Measurements from ENCODE around the gene VAX1.

- TF ChIP-seq, protein P1, sequence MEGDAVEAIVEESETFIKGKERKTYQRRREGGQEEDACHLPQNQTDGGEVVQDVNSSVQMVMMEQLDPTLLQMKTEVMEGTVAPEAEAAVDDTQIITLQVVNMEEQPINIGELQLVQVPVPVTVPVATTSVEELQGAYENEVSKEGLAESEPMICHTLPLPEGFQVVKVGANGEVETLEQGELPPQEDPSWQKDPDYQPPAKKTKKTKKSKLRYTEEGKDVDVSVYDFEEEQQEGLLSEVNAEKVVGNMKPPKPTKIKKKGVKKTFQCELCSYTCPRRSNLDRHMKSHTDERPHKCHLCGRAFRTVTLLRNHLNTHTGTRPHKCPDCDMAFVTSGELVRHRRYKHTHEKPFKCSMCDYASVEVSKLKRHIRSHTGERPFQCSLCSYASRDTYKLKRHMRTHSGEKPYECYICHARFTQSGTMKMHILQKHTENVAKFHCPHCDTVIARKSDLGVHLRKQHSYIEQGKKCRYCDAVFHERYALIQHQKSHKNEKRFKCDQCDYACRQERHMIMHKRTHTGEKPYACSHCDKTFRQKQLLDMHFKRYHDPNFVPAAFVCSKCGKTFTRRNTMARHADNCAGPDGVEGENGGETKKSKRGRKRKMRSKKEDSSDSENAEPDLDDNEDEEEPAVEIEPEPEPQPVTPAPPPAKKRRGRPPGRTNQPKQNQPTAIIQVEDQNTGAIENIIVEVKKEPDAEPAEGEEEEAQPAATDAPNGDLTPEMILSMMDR (IDR thresholded peaks at IDR 0.05): no peak
- TF ChIP-seq CBFB (CRISPR knock-in tag; IDR thresholded peaks at IDR 0.05; ENCODE audit: low read depth) (no peak), MAX (CRISPR knock-in tag; IDR thresholded peaks at IDR 0.05) (no peak), ATF2 (CRISPR knock-in tag; IDR thresholded peaks at IDR 0.05; ENCODE audit: borderline replicate concordance, low read depth) (no peak), NR3C1 (CRISPR knock-in tag; conservative IDR thresholded peaks at IDR 0.05; ENCODE audit: low read depth) (no peak), CREM (CRISPR knock-in tag; IDR thresholded peaks at IDR 0.05) (no peak), GABPB1 (CRISPR knock-in tag; IDR thresholded peaks at IDR 0.05) (no peak), NFYB (CRISPR knock-in tag; conservative IDR thresholded peaks at IDR 0.05; ENCODE audit: low read depth) (no peak), SP1 (CRISPR knock-in tag; conservative IDR thresholded peaks at IDR 0.05) (no peak), TP53 (CRISPR knock-in tag; IDR thresholded peaks at IDR 0.05) (no peak), MYBL2 (CRISPR knock-in tag; IDR thresholded peaks at IDR 0.05) (no peak)
- TF ChIP-seq, protein P2, sequence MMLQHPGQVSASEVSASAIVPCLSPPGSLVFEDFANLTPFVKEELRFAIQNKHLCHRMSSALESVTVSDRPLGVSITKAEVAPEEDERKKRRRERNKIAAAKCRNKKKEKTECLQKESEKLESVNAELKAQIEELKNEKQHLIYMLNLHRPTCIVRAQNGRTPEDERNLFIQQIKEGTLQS (CRISPR knock-in tag; conservative IDR thresholded peaks at IDR 0.05): no peak
- TF ChIP-seq, protein P3, sequence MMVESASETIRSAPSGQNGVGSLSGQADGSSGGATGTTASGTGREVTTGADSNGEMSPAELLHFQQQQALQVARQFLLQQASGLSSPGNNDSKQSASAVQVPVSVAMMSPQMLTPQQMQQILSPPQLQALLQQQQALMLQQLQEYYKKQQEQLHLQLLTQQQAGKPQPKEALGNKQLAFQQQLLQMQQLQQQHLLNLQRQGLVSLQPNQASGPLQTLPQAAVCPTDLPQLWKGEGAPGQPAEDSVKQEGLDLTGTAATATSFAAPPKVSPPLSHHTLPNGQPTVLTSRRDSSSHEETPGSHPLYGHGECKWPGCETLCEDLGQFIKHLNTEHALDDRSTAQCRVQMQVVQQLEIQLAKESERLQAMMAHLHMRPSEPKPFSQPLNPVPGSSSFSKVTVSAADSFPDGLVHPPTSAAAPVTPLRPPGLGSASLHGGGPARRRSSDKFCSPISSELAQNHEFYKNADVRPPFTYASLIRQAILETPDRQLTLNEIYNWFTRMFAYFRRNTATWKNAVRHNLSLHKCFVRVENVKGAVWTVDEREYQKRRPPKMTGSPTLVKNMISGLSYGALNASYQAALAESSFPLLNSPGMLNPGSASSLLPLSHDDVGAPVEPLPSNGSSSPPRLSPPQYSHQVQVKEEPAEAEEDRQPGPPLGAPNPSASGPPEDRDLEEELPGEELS (CRISPR knock-in tag; IDR thresholded peaks at IDR 0.05): no peak
- TF ChIP-seq, protein P4, sequence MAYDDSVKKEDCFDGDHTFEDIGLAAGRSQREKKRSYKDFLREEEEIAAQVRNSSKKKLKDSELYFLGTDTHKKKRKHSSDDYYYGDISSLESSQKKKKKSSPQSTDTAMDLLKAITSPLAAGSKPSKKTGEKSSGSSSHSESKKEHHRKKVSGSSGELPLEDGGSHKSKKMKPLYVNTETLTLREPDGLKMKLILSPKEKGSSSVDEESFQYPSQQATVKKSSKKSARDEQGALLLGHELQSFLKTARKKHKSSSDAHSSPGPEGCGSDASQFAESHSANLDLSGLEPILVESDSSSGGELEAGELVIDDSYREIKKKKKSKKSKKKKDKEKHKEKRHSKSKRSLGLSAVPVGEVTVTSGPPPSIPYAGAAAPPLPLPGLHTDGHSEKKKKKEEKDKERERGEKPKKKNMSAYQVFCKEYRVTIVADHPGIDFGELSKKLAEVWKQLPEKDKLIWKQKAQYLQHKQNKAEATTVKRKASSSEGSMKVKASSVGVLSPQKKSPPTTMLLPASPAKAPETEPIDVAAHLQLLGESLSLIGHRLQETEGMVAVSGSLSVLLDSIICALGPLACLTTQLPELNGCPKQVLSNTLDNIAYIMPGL (CRISPR knock-in tag; IDR thresholded peaks at IDR 0.05): no peak
Observed at GRCh38 chr10:117148284-117148683, 10.2 kb upstream of the VAX1 start.

All from WTC11 (cell line).